PC-3 (cell line): ENCODE measurements around the gene MTX2. TPM values are rescaled to one million over a fixed set of nuclear protein-coding genes. Genes with fewer than 3 reads are reported as not detected.

Source experiments
- ATAC-seq: fragments of 200-7000 bp; cut with Tn5 transposase; 2 replicates; pipeline ENCODE4 v1.9.1; 2020; ENCODE audit warnings: mild to moderate bottlenecking, moderate library complexity
- BruUV-seq: library from RNA; stranded (reverse); fragments of 400-500 nt; replicated peaks from 2 replicates; lab custom pipeline; 2021; lab: Mats Ljungman, UMichigan
- CTCF ChIA-PET: fragments of 300-600 bp; sonication (Branson Sonifier 250); formaldehyde crosslinking; loops from one replicate; lab custom pipeline; 2022; ENCODE audit warnings: antibody characterized with exemption; lab: Charles Lee
- POLR2A ChIA-PET: fragments of 300-600 bp; sonication (Branson Sonifier 250); formaldehyde crosslinking; loops from one replicate; lab custom pipeline; 2022; ENCODE audit warnings: antibody characterized with exemption; ENCODE audit not compliant: unreplicated experiment; lab: Charles Lee
- DNase-seq: peaks from one replicate; pipeline ENCODE4 v3.0.0-alpha.2; 2015
- H2AFZ ChIP-seq: fragments of 300-600 bp; sonication (generic); 2 replicates; pipeline ENCODE4 v1.6.0; 2016; ENCODE audit warnings: antibody characterized with exemption, low read length
- H3F3A ChIP-seq: fragments of 300-600 bp; sonication (generic); one replicate; pipeline ENCODE4 v1.6.0; 2017; ENCODE audit warnings: antibody characterized with exemption, low read length, control low read depth, mild to moderate bottlenecking; ENCODE audit not compliant: unreplicated experiment
- H3K27ac ChIP-seq: fragments of 300-600 bp; sonication (generic); 2 replicates; pipeline ENCODE4 v1.5.1; 2016; ENCODE audit warnings: mild to moderate bottlenecking, low read length
- H3K27me3 ChIP-seq: fragments of 300-600 bp; sonication (generic); 2 replicates; pipeline ENCODE4 v1.6.1; 2016; ENCODE audit warnings: low read length, mixed read lengths
- H3K36me3 ChIP-seq: fragments of 300-600 bp; sonication (generic); 2 replicates; pipeline ENCODE4 v1.6.1; 2016; ENCODE audit warnings: low read depth, mixed run types, low read length, mixed read lengths
- H3K4me1 ChIP-seq: fragments of 300-600 bp; sonication (generic); 2 replicates; pipeline ENCODE4 v1.5.1; 2016; ENCODE audit warnings: low read length; ENCODE audit not compliant: insufficient read depth
- H3K4me2 ChIP-seq: fragments of 300-600 bp; sonication (generic); 2 replicates; pipeline ENCODE4 v1.6.0; 2016; ENCODE audit warnings: low read length
- H3K4me3 ChIP-seq: fragments of 300-600 bp; sonication (generic); 2 replicates; pipeline ENCODE4 v1.5.1; 2016; ENCODE audit warnings: mild to moderate bottlenecking, low read length, mixed read lengths
- H3K79me2 ChIP-seq: fragments of 300-600 bp; sonication (generic); 2 replicates; pipeline ENCODE4 v1.6.1; 2017; ENCODE audit warnings: low read length, mixed read lengths
- H3K9ac ChIP-seq: fragments of 300-600 bp; sonication (generic); 2 replicates; pipeline ENCODE4 v1.6.0; 2016; ENCODE audit warnings: mild to moderate bottlenecking, low read length
- H3K9me2 ChIP-seq: fragments of 300-600 bp; sonication (generic); replicated peaks from 2 replicates; pipeline ENCODE4 v1.6.1; 2016; ENCODE audit warnings: mixed run types, low read length, mixed read lengths
- H3K9me3 ChIP-seq: fragments of 300-600 bp; sonication (generic); 2 replicates; pipeline ENCODE4 v1.6.1; 2016; ENCODE audit warnings: low read length, mixed read lengths
- H4K20me1 ChIP-seq: fragments of 300-600 bp; sonication (generic); 2 replicates; pipeline ENCODE4 v1.6.1; 2016; ENCODE audit warnings: low read length, mixed read lengths
- CTCF ChIP-seq: fragments of 300-600 bp; sonication (generic); conservative IDR thresholded peaks from 2 replicates; pipeline ENCODE4 v1.5.1; 2017; ENCODE audit warnings: antibody characterized with exemption, low read depth, mild to moderate bottlenecking, low read length
- EZH2 ChIP-seq: fragments of 300-600 bp; sonication (generic); IDR thresholded peaks from one replicate; pipeline ENCODE4 v1.6.1; 2017; ENCODE audit warnings: antibody characterized with exemption, mild to moderate bottlenecking, low read length; ENCODE audit not compliant: unreplicated experiment
- EZH2phosphoT487 ChIP-seq: fragments of 300-600 bp; sonication (generic); IDR thresholded peaks from 2 replicates; pipeline ENCODE4 v1.6.1; 2018; ENCODE audit warnings: mild to moderate bottlenecking, antibody characterized with exemption, low read length, borderline replicate concordance
- intact Hi-C: fragments of 100-400 bp; cut with micrococcal nuclease; formaldehyde crosslinking; loops from 2 replicates; pipeline ENCODE4 v1.9.0; 2023
- total RNA-seq: library from RNA; depleted of rRNA; stranded (reverse); fragments of >200 nt; gene quantifications from 2 replicates; pipeline ENCODE4 v1.2.3, GENCODE V29; 2014

Gene MTX2
- total RNA-seq, 1 experiment from 2014 or later = 54.5 TPM

GRCh38 chr2:176234156-176234555, 35.1 kb upstream of the MTX2 start:
- no peak overlapping the region for H3K4me3 ChIP-seq
- no peak overlapping the region for H3K27ac ChIP-seq
- DNase-seq = no peak
- H3K4me1 ChIP-seq = no peaks in the 10 kb centered on the region
- no peak overlapping the region for H3K4me2 ChIP-seq
- TF ChIP-seq CTCF (no peak), EZH2 (no peak)
- no peaks in the 10 kb centered on the region for H3K27me3 ChIP-seq
- H4K20me1 ChIP-seq = no peaks in the 10 kb centered on the region
- intact Hi-C loops = no loop called here
- no peaks in the 10 kb centered on the region for H3K9me3 ChIP-seq
- ATAC-seq = no peak
- H2AFZ ChIP-seq = no peak overlapping the region
- CTCF ChIA-PET = no interaction called here
- no peaks in the 10 kb centered on the region for H3K36me3 ChIP-seq
- no peaks in the 10 kb centered on the region for H3K9me2 ChIP-seq
- H3F3A ChIP-seq = no peaks in the 10 kb centered on the region
- no peak overlapping the region for H3K9ac ChIP-seq
- no TSS peak for BruUV-seq
- no peaks in the 10 kb centered on the region for H3K79me2 ChIP-seq
- POLR2A ChIA-PET = no interaction called here

GRCh38 chr2:176234940-176235339, 34.3 kb upstream of the MTX2 start:
- no peaks in the 10 kb centered on the region for H3K4me1 ChIP-seq
- no peaks in the 10 kb centered on the region for H3K36me3 ChIP-seq
- ChIA-PET POLR2A (no interaction called here), CTCF (no interaction called here)
- H3K79me2 ChIP-seq = no peaks in the 10 kb centered on the region
- TF ChIP-seq CTCF (no peak), EZH2 (no peak), EZH2phosphoT487 (no peak)
- intact Hi-C loops = no loop called here
- H3K27me3 ChIP-seq = no peaks in the 10 kb centered on the region
- no peak overlapping the region for H3K4me3 ChIP-seq
- ATAC-seq (no peak), DNase-seq (no peak)
- no peak overlapping the region for H3K27ac ChIP-seq
- no peaks in the 10 kb centered on the region for H3F3A ChIP-seq
- no peak overlapping the region for H3K9ac ChIP-seq
- H3K4me2 ChIP-seq = no peak overlapping the region
- no peaks in the 10 kb centered on the region for H3K9me3 ChIP-seq
- H2AFZ ChIP-seq = no peak overlapping the region
- no TSS peak for BruUV-seq
- H4K20me1 ChIP-seq = no peaks in the 10 kb centered on the region
- no peaks in the 10 kb centered on the region for H3K9me2 ChIP-seq

GRCh38 chr2:176237456-176237855, 31.8 kb upstream of the MTX2 start:
- H3K4me3 ChIP-seq = no peak overlapping the region
- H3K9ac ChIP-seq = no peak overlapping the region
- no peak overlapping the region for H3K27ac ChIP-seq
- no peaks in the 10 kb centered on the region for H3K27me3 ChIP-seq
- H3K9me2 ChIP-seq = no peaks in the 10 kb centered on the region
- no peaks in the 10 kb centered on the region for H3K9me3 ChIP-seq
- H3F3A ChIP-seq = no peaks in the 10 kb centered on the region
- no peaks in the 10 kb centered on the region for H3K79me2 ChIP-seq
- no peaks in the 10 kb centered on the region for H3K36me3 ChIP-seq
- intact Hi-C loops = no loop called here
- H3K4me2 ChIP-seq = no peak overlapping the region
- no peaks in the 10 kb centered on the region for H3K4me1 ChIP-seq
- ChIA-PET CTCF (no interaction called here), POLR2A (no interaction called here)
- ATAC-seq = no peak
- no peak for TF ChIP-seq EZH2
- no peak for TF ChIP-seq EZH2phosphoT487
- no peak for TF ChIP-seq CTCF
- no TSS peak for BruUV-seq
- H4K20me1 ChIP-seq = no peaks in the 10 kb centered on the region
- H2AFZ ChIP-seq = no peak overlapping the region
- no peak for DNase-seq
